Measurements from ENCODE around the gene KRTAP4-6.

The KRTAP4-6 gene

GRCh38 chr17:41178843-41179616, 38.7 kb upstream of the KRTAP4-6 start:
- TF ChIP-seq CTCF (IDR thresholded peaks at IDR 0.05), result no peak
- no peaks in the 10 kb centered on the region for H3K4me1 ChIP-seq (ENCODE audit: control insufficient read depth in 1 of 2, insufficient read depth in 1 of 2, low read depth in 1 of 2, low read length in 1 of 2)
- H3K36me3 ChIP-seq, result no peaks in the 10 kb centered on the region
- H3K9me3 ChIP-seq, result no peaks in the 10 kb centered on the region
- H3K27me3 ChIP-seq, result no peaks in the 10 kb centered on the region
- H3K4me3 ChIP-seq (ENCODE audit: low read depth in 1 of 2, low read length in 1 of 2), result no peak overlapping the region
- no peak overlapping the region for H3K27ac ChIP-seq

GRCh38 chr17:41178341-41178740, 38.0 kb upstream of the KRTAP4-6 start:
- no peak overlapping the region for H3K27ac ChIP-seq

GRCh38 chr17:41177727-41178271, 37.5 kb upstream of the KRTAP4-6 start, which contains the start of gene KRTAP4-2:
TSS of gene KRTAP4-2 (minus strand) at chr17:41178221. CDS start at chr17:41178164, 57 bp downstream.
- Histone ChIP-seq H3K4me3 (ENCODE audit: low read depth in 1 of 2, low read length in 1 of 2) (no peak within 1 kb of the TSS), H3K9me3 (no peaks in the 10 kb centered on the region), H3K4me1 (ENCODE audit: control insufficient read depth in 1 of 2, insufficient read depth in 1 of 2, low read depth in 1 of 2, low read length in 1 of 2) (no peaks in the 10 kb centered on the region), H3K27me3 (peaks cover 5% of the 10 kb centered on the region), H3K36me3 (no peaks in the 10 kb centered on the region), H3K27ac (no peak within 1 kb of the TSS)
- TF ChIP-seq CTCF (IDR thresholded peaks at IDR 0.05), result no peak

More at GRCh38 chr17:41178341-41178740, 38.0 kb upstream of the KRTAP4-6 start:
- H3K36me3 ChIP-seq, result no peaks in the 10 kb centered on the region
- H3K27me3 ChIP-seq, result peaks cover 4% of the 10 kb centered on the region
- no peaks in the 10 kb centered on the region for H3K4me1 ChIP-seq (ENCODE audit: control insufficient read depth in 1 of 2, insufficient read depth in 1 of 2, low read depth in 1 of 2, low read length in 1 of 2)
- no peaks in the 10 kb centered on the region for H3K9me3 ChIP-seq
- TF ChIP-seq CTCF (IDR thresholded peaks at IDR 0.05), result no peak
- H3K4me3 ChIP-seq (ENCODE audit: low read depth in 1 of 2, low read length in 1 of 2), result no peak overlapping the region

GRCh38 chr17:41176744-41177387, 36.5 kb upstream of the KRTAP4-6 start:
- TF ChIP-seq CTCF (IDR thresholded peaks at IDR 0.05), result no peak
- Histone ChIP-seq H3K4me1 (ENCODE audit: control insufficient read depth in 1 of 2, insufficient read depth in 1 of 2, low read depth in 1 of 2, low read length in 1 of 2) (no peaks in the 10 kb centered on the region), H3K36me3 (no peaks in the 10 kb centered on the region), H3K9me3 (no peaks in the 10 kb centered on the region), H3K27me3 (peaks cover 5% of the 10 kb centered on the region), H3K4me3 (ENCODE audit: low read depth in 1 of 2, low read length in 1 of 2) (no peak overlapping the region), H3K27ac (no peak overlapping the region)

GRCh38 chr17:41171886-41172285, 31.5 kb upstream of the KRTAP4-6 start:
- Histone ChIP-seq H3K36me3 (no peaks in the 10 kb centered on the region), H3K27me3 (peaks cover 5% of the 10 kb centered on the region), H3K27ac (no peak overlapping the region), H3K4me3 (ENCODE audit: low read depth in 1 of 2, low read length in 1 of 2) (no peak overlapping the region), H3K9me3 (no peaks in the 10 kb centered on the region), H3K4me1 (ENCODE audit: control insufficient read depth in 1 of 2, insufficient read depth in 1 of 2, low read depth in 1 of 2, low read length in 1 of 2) (no peaks in the 10 kb centered on the region)
- TF ChIP-seq CTCF (IDR thresholded peaks at IDR 0.05), result no peak

Data from neutrophil (primary cell).